Liver (tissue), 9 donors: ENCODE data around the gene CCNL1. TPM values are rescaled to one million over a fixed set of nuclear protein-coding genes. Genes with fewer than 3 reads are reported as not detected.
A peak's percentile ranks its signal among the peaks of the same experiment; 100 is the strongest.

Source experiments
- DNase-seq: peaks from one replicate; pipeline ENCODE4 v3.0.0-alpha.2; 2017; ENCODE audit warnings: low spot score
- H3K27ac ChIP-seq, 2 donors: one replicate each; pipeline ENCODE4 v1.7.0; 2013; ENCODE audit warnings: inconsistent platforms in 2 of 2, low read length in 2 of 2, control low read depth in 1 of 2, low read depth in 1 of 2, mild to moderate bottlenecking in 1 of 2
- H3K27me3 ChIP-seq, 4 donors: one replicate each; pipeline versions ENCODE4 v1.6.1 to v1.7.0; 2013; ENCODE audit warnings: low read length in 3 of 4, inconsistent platforms in 1 of 4, mild to moderate bottlenecking in 1 of 4, moderate library complexity in 1 of 4; ENCODE audit not compliant: control insufficient read depth in 4 of 4, insufficient read depth in 4 of 4
- H3K36me3 ChIP-seq, 4 donors: one replicate each; pipeline versions ENCODE4 v1.6.1 to v1.7.0; 2013; ENCODE audit warnings: low read length in 3 of 4, mild to moderate bottlenecking in 3 of 4, low read depth in 1 of 4, moderate library complexity in 1 of 4; ENCODE audit not compliant: control insufficient read depth in 4 of 4, insufficient read depth in 3 of 4
- H3K4me1 ChIP-seq, 4 donors: one replicate each; pipeline versions ENCODE4 v1.6.1 to v1.7.0; 2013; ENCODE audit warnings: low read length in 3 of 4, mild to moderate bottlenecking in 3 of 4, moderate library complexity in 1 of 4; ENCODE audit not compliant: control insufficient read depth in 4 of 4, insufficient read depth in 4 of 4
- H3K4me3 ChIP-seq, 3 donors: one replicate each; pipeline versions ENCODE4 v1.6.1 to v1.7.0; 2013; ENCODE audit warnings: low read length in 3 of 3, control low read depth in 1 of 3, low read depth in 1 of 3, mild to moderate bottlenecking in 1 of 3
- H3K9ac ChIP-seq, 2 donors: one replicate each; pipeline ENCODE4 v1.7.0; 2013; ENCODE audit warnings: low read length in 2 of 2, mild to moderate bottlenecking in 2 of 2, moderate library complexity in 2 of 2, control low read depth in 1 of 2, low read depth in 1 of 2
- H3K9me3 ChIP-seq, 4 donors: one replicate each; pipeline versions ENCODE4 v1.6.1 to v1.7.0; 2013; ENCODE audit warnings: low read length in 3 of 4; ENCODE audit not compliant: control insufficient read depth in 4 of 4
- CTCF ChIP-seq: fragments of 150-350 bp; IDR thresholded peaks from 2 replicates; pipeline ENCODE4 v1.5.1; 2017; ENCODE audit warnings: improper control_type of control experiment, low read depth, low read length; ENCODE audit not compliant: missing input control
- EGR1 ChIP-seq, 2 donors: IDR thresholded peaks; 2 replicates each; pipeline ENCODE4 v1.6.1; 2016 to 2018; ENCODE audit warnings: antibody characterized with exemption in 2 of 2, low read depth in 2 of 2
- FOXA1 ChIP-seq: IDR thresholded peaks from 2 replicates; pipeline ENCODE4 v1.6.1; 2016; ENCODE audit warnings: antibody characterized with exemption
- FOXA2 ChIP-seq: IDR thresholded peaks from 2 replicates; pipeline ENCODE4 v1.6.1; 2016; ENCODE audit warnings: antibody characterized with exemption
- GABPA ChIP-seq, 2 donors: IDR thresholded peaks in 1 of 2; conservative IDR thresholded peaks in 1 of 2; 2 replicates each; pipeline ENCODE4 v1.6.1; 2016; ENCODE audit warnings: antibody characterized with exemption in 2 of 2, mild to moderate bottlenecking in 1 of 2, moderate library complexity in 1 of 2
- HNF4A ChIP-seq, 2 donors: conservative IDR thresholded peaks; 2 replicates each; pipeline ENCODE4 v1.6.1; 2016; ENCODE audit warnings: antibody characterized with exemption in 2 of 2, mild to moderate bottlenecking in 2 of 2
- HNF4G ChIP-seq: IDR thresholded peaks from 2 replicates; pipeline ENCODE4 v1.6.1; 2016; ENCODE audit warnings: antibody characterized with exemption
- JUND ChIP-seq, 2 donors: IDR thresholded peaks; 2 replicates each; pipeline ENCODE4 v1.6.1; 2016; ENCODE audit warnings: antibody characterized with exemption in 2 of 2
- NR2F2 ChIP-seq: IDR thresholded peaks from 2 replicates; pipeline ENCODE4 v1.6.1; 2016; ENCODE audit warnings: antibody characterized with exemption
- RAD21 ChIP-seq, 2 donors: IDR thresholded peaks; 2 replicates each; pipeline ENCODE4 v1.6.1; 2016; ENCODE audit warnings: antibody characterized with exemption in 2 of 2, mild to moderate bottlenecking in 2 of 2
- RXRA ChIP-seq, 2 donors: IDR thresholded peaks; 2 replicates each; pipeline ENCODE4 v1.6.1; 2017 to 2018; ENCODE audit warnings: antibody characterized with exemption in 2 of 2, mild to moderate bottlenecking in 1 of 2
- SP1 ChIP-seq: IDR thresholded peaks from 2 replicates; pipeline ENCODE4 v1.6.1; 2018; ENCODE audit warnings: antibody characterized with exemption, mild to moderate bottlenecking
- TAF1 ChIP-seq: conservative IDR thresholded peaks from 2 replicates; pipeline ENCODE4 v1.6.1; 2016; ENCODE audit warnings: antibody characterized with exemption, mild to moderate bottlenecking
- YY1 ChIP-seq: IDR thresholded peaks from 2 replicates; pipeline ENCODE4 v1.6.1; 2016; ENCODE audit warnings: antibody characterized with exemption, mild to moderate bottlenecking
- WGBS: extraction: QIAGEN DNeasy Blood & Tissue Kit; methylation state at CpG from one replicate; pipeline ENCODE4 v1.1.7; 2013; 5-methylcytosine and 5-hydroxymethylcytosine counted together
- polyA plus RNA-seq, 2 donors: library from polyadenylated mRNA; stranded (reverse) in 1 of 2; unstranded in 1 of 2; fragments of 200-250 nt in 1 of 2; fragments of >200 nt in 1 of 2; fragmentation: Nextera tagmentation in 1 of 2; extraction: Ambion mirVana in 1 of 2; gene quantifications; one replicate each; pipeline versions ENCODE4 v1.2.1 to v1.2.3, GENCODE V29; 2013 to 2015
- total RNA-seq, 2 donors: library from RNA; depleted of rRNA; stranded (reverse); fragments of >200 nt; gene quantifications; one replicate each; pipeline ENCODE4 v1.2.3, GENCODE V29; 2014
- TF ChIP-seq, protein P1 (sequence below): IDR thresholded peaks from 2 replicates; pipeline ENCODE4 v1.6.1; 2016; ENCODE audit warnings: antibody characterized with exemption
- TF ChIP-seq, protein P2 (sequence below): IDR thresholded peaks from 2 replicates; pipeline ENCODE4 v1.6.1; 2016; ENCODE audit warnings: antibody characterized with exemption, mild to moderate bottlenecking
- TF ChIP-seq, protein P3 (sequence below): IDR thresholded peaks from 2 replicates; pipeline ENCODE4 v1.6.1; 2016; ENCODE audit warnings: antibody characterized with exemption
- TF ChIP-seq, protein P4 (sequence below): IDR thresholded peaks from 2 replicates; pipeline ENCODE4 v1.6.1; 2016; ENCODE audit warnings: antibody characterized with exemption
- donor health status: healthy.
- donor health status: healthy.
- donor health status: healthy.
- donor health status: healthy.
- donor health status: healthy.

CCNL1 gene
- total and polyA plus RNA-seq, 4 donors = 22.7 to 163 (median 95.0) TPM

GRCh38 chr3:157134620-157135191, 25.2 kb downstream of the CCNL1 start:
- peaks cover 24 to 56% (median 43%) of the 10 kb centered on the region in 4 donors for H3K4me1 ChIP-seq
- 22% methylated on average over 1 of the region's 1 CpG for WGBS
- H3K4me3 ChIP-seq = no peak overlapping the region
- TF ChIP-seq RAD21 (IDR thresholded peaks at IDR 0.05) = peak; percentile 69 to 71
- peak; percentile 92 for TF ChIP-seq YY1
- peak; percentile 94 for TF ChIP-seq FOXA1
- TF ChIP-seq JUND (IDR thresholded peaks at IDR 0.05) = peak; percentile 85 to 90
- peak; percentile 98 to 99 for TF ChIP-seq HNF4A (conservative IDR thresholded peaks at IDR 0.05)
- peak in 1 of 2 donors; percentile 59 for TF ChIP-seq GABPA (IDR thresholded peaks at IDR 0.05 in 1 of 2, conservative IDR thresholded peaks at IDR 0.05 in 1 of 2)
- TF ChIP-seq HNF4G = peak; percentile 96
- TF ChIP-seq, protein P1, sequence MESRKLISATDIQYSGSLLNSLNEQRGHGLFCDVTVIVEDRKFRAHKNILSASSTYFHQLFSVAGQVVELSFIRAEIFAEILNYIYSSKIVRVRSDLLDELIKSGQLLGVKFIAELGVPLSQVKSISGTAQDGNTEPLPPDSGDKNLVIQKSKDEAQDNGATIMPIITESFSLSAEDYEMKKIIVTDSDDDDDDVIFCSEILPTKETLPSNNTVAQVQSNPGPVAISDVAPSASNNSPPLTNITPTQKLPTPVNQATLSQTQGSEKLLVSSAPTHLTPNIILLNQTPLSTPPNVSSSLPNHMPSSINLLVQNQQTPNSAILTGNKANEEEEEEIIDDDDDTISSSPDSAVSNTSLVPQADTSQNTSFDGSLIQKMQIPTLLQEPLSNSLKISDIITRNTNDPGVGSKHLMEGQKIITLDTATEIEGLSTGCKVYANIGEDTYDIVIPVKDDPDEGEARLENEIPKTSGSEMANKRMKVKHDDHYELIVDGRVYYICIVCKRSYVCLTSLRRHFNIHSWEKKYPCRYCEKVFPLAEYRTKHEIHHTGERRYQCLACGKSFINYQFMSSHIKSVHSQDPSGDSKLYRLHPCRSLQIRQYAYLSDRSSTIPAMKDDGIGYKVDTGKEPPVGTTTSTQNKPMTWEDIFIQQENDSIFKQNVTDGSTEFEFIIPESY = peak; percentile 96
- TF ChIP-seq RXRA (IDR thresholded peaks at IDR 0.05) = peak; percentile 97 to 99
- peak; percentile 73 for TF ChIP-seq TAF1
- peak in 1 of 2 donors; percentile 72 for TF ChIP-seq EGR1 (IDR thresholded peaks at IDR 0.05; ENCODE audit: low read depth in 2 of 2)
- TF ChIP-seq CTCF = no peak
- TF ChIP-seq, protein P2, sequence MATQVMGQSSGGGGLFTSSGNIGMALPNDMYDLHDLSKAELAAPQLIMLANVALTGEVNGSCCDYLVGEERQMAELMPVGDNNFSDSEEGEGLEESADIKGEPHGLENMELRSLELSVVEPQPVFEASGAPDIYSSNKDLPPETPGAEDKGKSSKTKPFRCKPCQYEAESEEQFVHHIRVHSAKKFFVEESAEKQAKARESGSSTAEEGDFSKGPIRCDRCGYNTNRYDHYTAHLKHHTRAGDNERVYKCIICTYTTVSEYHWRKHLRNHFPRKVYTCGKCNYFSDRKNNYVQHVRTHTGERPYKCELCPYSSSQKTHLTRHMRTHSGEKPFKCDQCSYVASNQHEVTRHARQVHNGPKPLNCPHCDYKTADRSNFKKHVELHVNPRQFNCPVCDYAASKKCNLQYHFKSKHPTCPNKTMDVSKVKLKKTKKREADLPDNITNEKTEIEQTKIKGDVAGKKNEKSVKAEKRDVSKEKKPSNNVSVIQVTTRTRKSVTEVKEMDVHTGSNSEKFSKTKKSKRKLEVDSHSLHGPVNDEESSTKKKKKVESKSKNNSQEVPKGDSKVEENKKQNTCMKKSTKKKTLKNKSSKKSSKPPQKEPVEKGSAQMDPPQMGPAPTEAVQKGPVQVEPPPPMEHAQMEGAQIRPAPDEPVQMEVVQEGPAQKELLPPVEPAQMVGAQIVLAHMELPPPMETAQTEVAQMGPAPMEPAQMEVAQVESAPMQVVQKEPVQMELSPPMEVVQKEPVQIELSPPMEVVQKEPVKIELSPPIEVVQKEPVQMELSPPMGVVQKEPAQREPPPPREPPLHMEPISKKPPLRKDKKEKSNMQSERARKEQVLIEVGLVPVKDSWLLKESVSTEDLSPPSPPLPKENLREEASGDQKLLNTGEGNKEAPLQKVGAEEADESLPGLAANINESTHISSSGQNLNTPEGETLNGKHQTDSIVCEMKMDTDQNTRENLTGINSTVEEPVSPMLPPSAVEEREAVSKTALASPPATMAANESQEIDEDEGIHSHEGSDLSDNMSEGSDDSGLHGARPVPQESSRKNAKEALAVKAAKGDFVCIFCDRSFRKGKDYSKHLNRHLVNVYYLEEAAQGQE = peak; percentile 89
- TF ChIP-seq, protein P3, sequence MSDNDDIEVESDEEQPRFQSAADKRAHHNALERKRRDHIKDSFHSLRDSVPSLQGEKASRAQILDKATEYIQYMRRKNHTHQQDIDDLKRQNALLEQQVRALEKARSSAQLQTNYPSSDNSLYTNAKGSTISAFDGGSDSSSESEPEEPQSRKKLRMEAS = peak; percentile 97
- peak; percentile 93 for TF ChIP-seq FOXA2
- TF ChIP-seq, protein P4, sequence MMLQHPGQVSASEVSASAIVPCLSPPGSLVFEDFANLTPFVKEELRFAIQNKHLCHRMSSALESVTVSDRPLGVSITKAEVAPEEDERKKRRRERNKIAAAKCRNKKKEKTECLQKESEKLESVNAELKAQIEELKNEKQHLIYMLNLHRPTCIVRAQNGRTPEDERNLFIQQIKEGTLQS = peak; percentile 87
- TF ChIP-seq SP1 = peak; percentile 100
- TF ChIP-seq NR2F2 = peak; percentile 77
- no peaks in the 10 kb centered on the region for H3K9me3 ChIP-seq
- no peaks in the 10 kb centered on the region for H3K27me3 ChIP-seq
- H3K27ac ChIP-seq = peak overlapping the region; percentile 94 to 95
- peaks cover 0 to 2% (median 0%) of the 10 kb centered on the region in 4 donors for H3K36me3 ChIP-seq
- no peak for DNase-seq
- H3K9ac ChIP-seq = peak overlapping the region in 1 of 2 donors; percentile 97
